ENCODE data around the gene ITPRID2.
"Not testable (repeated sequence)": the region's sequence is repeated elsewhere in the genome, so short reads cannot be mapped to it uniquely, and the experiment has no call there.

Gene ITPRID2

GRCh38 chr2:181949047-181949446 is 57.5 kb downstream of the ITPRID2 start:
- H3K4me1 ChIP-seq (ENCODE audit: control insufficient read depth in 1 of 2, insufficient read depth in 2 of 2, low read length in 2 of 2), result no peaks in the 10 kb centered on the region
- no peak overlapping the region for H3K4me3 ChIP-seq (ENCODE audit: low read depth in 1 of 2, low read length in 2 of 2)
- no peaks in the 10 kb centered on the region for H3K9me3 ChIP-seq (ENCODE audit: control insufficient read depth in 1 of 2, low read length in 2 of 2)
- H3K27me3 ChIP-seq (ENCODE audit: low read depth, low read length), result no peaks in the 10 kb centered on the region
- H3K36me3 ChIP-seq (ENCODE audit: control insufficient read depth in 1 of 2, insufficient read depth in 2 of 2, low read length in 2 of 2), result no peaks in the 10 kb centered on the region
- no peak overlapping the region for H3K27ac ChIP-seq (ENCODE audit: low read length)

- Histone ChIP-seq H3K27me3 (ENCODE audit: low read depth, low read length) (no peaks in the 10 kb centered on the region), H3K4me3 (ENCODE audit: low read depth in 1 of 2, low read length in 2 of 2) (no peak overlapping the region), H3K36me3 (ENCODE audit: control insufficient read depth in 1 of 2, insufficient read depth in 2 of 2, low read length in 2 of 2) (no peaks in the 10 kb centered on the region), H3K27ac (ENCODE audit: low read length) (no peak overlapping the region), H3K4me1 (ENCODE audit: control insufficient read depth in 1 of 2, insufficient read depth in 2 of 2, low read length in 2 of 2) (peaks cover 0 to 7% of the 10 kb centered on the region in 2 donors), H3K9me3 (ENCODE audit: control insufficient read depth in 1 of 2, low read length in 2 of 2) (no peaks in the 10 kb centered on the region)
These were observed 61.1 kb downstream of the ITPRID2 start for GRCh38 chr2:181952404-181953226.

- Histone ChIP-seq H3K4me1 (ENCODE audit: control insufficient read depth in 1 of 2, insufficient read depth in 2 of 2, low read length in 2 of 2) (peaks cover 0 to 7% of the 10 kb centered on the region in 2 donors), H3K27me3 (ENCODE audit: low read depth, low read length) (no peaks in the 10 kb centered on the region), H3K4me3 (ENCODE audit: low read depth in 1 of 2, low read length in 2 of 2) (peak overlapping the region; percentile 38 to 43), H3K27ac (ENCODE audit: low read length) (no peak overlapping the region), H3K9me3 (ENCODE audit: control insufficient read depth in 1 of 2, low read length in 2 of 2) (no peaks in the 10 kb centered on the region), H3K36me3 (ENCODE audit: control insufficient read depth in 1 of 2, insufficient read depth in 2 of 2, low read length in 2 of 2) (no peaks in the 10 kb centered on the region)
These were observed 62.5 kb downstream of the ITPRID2 start for GRCh38 chr2:181953881-181954537.

DNA sequence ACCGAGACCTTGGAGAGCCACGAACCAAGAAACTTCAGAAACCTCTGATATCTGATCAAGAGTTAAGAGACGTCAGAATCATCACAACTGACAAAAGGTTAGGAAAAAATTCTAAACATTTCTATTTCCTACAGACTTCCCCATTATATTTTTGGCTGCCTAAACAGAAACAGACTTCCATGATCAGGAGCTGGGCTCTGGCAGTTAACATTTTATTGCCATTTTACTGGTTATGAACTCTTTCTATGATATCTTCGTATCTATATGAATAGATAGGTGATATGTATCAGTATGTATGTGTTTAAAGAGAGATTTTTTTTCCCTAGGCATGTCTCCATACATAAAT is 63.0 kb downstream of the ITPRID2 start:
- Histone ChIP-seq H3K27me3 (ENCODE audit: low read depth, low read length) (no peaks in the 10 kb centered on the region), H3K4me1 (ENCODE audit: control insufficient read depth in 1 of 2, insufficient read depth in 2 of 2, low read length in 2 of 2) (peaks cover 0 to 7% of the 10 kb centered on the region in 2 donors), H3K36me3 (ENCODE audit: control insufficient read depth in 1 of 2, insufficient read depth in 2 of 2, low read length in 2 of 2) (no peaks in the 10 kb centered on the region), H3K9me3 (ENCODE audit: control insufficient read depth in 1 of 2, low read length in 2 of 2) (no peaks in the 10 kb centered on the region), H3K27ac (ENCODE audit: low read length) (no peak overlapping the region), H3K4me3 (ENCODE audit: low read depth in 1 of 2, low read length in 2 of 2) (peak overlapping the region; percentile 38 to 43)

DNA sequence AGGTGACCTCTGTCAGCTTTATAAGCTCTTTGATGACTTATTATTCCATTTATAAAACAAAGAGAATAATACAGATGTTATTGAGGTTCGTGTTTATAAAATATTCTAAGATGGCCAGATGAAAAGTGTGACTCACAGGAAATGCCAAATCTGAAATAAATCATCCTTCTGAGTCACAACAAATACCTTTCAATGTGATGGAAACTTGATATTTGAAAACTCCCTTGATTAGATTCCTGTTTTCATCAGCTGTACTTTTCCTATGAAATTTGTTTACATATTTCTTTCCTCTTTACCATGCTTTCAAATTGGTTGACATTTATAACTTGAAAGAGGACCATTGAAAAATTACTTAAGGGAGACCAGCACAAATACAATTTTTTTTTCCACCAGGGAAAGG is 63.5 kb downstream of the ITPRID2 start:
- Histone ChIP-seq H3K4me3 (ENCODE audit: low read depth in 1 of 2, low read length in 2 of 2) (no peak overlapping the region), H3K27me3 (ENCODE audit: low read depth, low read length) (no peaks in the 10 kb centered on the region), H3K27ac (ENCODE audit: low read length) (no peak overlapping the region), H3K9me3 (ENCODE audit: control insufficient read depth in 1 of 2, low read length in 2 of 2) (no peaks in the 10 kb centered on the region), H3K4me1 (ENCODE audit: control insufficient read depth in 1 of 2, insufficient read depth in 2 of 2, low read length in 2 of 2) (peaks cover 0 to 7% of the 10 kb centered on the region in 2 donors), H3K36me3 (ENCODE audit: control insufficient read depth in 1 of 2, insufficient read depth in 2 of 2, low read length in 2 of 2) (no peaks in the 10 kb centered on the region)

GRCh38 chr2:181955866-181956265 is 64.3 kb downstream of the ITPRID2 start:
- H3K27ac ChIP-seq (ENCODE audit: low read length); H3K36me3 ChIP-seq (ENCODE audit: control insufficient read depth in 1 of 2, insufficient read depth in 2 of 2, low read length in 2 of 2); H3K27me3 ChIP-seq (ENCODE audit: low read depth, low read length); H3K4me1 ChIP-seq (ENCODE audit: control insufficient read depth in 1 of 2, insufficient read depth in 2 of 2, low read length in 2 of 2); H3K4me3 ChIP-seq (ENCODE audit: low read depth in 1 of 2, low read length in 2 of 2); H3K9me3 ChIP-seq (ENCODE audit: control insufficient read depth in 1 of 2, low read length in 2 of 2): not testable (repeated sequence)

DNA sequence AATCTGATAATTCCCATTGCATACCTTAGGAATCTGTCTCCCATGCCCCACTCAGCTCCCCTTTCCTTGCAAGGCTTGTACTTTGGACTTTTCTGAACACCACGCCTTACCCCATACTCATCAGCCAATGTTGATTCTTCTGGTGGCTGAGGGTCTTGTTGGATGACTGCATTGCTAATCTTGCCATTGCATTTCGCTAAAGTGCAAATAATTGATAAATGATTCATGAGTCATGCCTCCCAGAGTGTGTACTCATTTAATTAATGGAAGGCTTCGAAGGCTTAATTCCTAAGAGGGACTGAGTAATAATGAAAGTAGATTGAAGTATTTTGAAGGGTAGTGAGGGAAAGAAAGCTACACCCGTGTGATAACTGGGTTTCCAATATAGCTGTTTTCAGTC is 66.1 kb downstream of the ITPRID2 start:
- Histone ChIP-seq H3K27ac (ENCODE audit: low read length) (no peak overlapping the region), H3K9me3 (ENCODE audit: control insufficient read depth in 1 of 2, low read length in 2 of 2) (no peaks in the 10 kb centered on the region), H3K27me3 (ENCODE audit: low read depth, low read length) (no peaks in the 10 kb centered on the region), H3K4me1 (ENCODE audit: control insufficient read depth in 1 of 2, insufficient read depth in 2 of 2, low read length in 2 of 2) (peaks cover 0 to 7% of the 10 kb centered on the region in 2 donors), H3K36me3 (ENCODE audit: control insufficient read depth in 1 of 2, insufficient read depth in 2 of 2, low read length in 2 of 2) (no peaks in the 10 kb centered on the region), H3K4me3 (ENCODE audit: low read depth in 1 of 2, low read length in 2 of 2) (no peak overlapping the region)

DNA sequence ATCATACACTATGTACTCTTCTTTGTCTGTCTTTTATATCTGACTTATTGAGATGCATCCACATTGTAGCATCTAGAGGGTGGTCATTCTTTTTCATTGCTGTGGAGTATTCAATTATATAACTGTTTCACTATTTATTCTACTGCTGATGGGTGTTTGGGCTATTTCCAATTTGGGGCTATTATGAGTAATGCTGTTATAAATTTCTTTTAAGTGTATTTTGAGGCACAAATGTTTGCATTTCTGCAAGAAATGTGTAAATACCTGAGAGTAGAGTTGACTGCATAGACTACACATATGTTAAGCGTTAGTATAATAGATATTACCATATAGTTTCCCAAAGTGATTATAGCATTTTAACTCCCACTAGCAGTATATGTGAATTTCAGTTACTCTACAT is 67.2 kb downstream of the ITPRID2 start:
- Histone ChIP-seq H3K27ac (ENCODE audit: low read length) (no peak overlapping the region), H3K4me1 (ENCODE audit: control insufficient read depth in 1 of 2, insufficient read depth in 2 of 2, low read length in 2 of 2) (peaks cover 0 to 7% of the 10 kb centered on the region in 2 donors), H3K27me3 (ENCODE audit: low read depth, low read length) (no peaks in the 10 kb centered on the region), H3K36me3 (ENCODE audit: control insufficient read depth in 1 of 2, insufficient read depth in 2 of 2, low read length in 2 of 2) (no peaks in the 10 kb centered on the region), H3K9me3 (ENCODE audit: control insufficient read depth in 1 of 2, low read length in 2 of 2) (no peaks in the 10 kb centered on the region), H3K4me3 (ENCODE audit: low read depth in 1 of 2, low read length in 2 of 2) (no peak overlapping the region)

DNA sequence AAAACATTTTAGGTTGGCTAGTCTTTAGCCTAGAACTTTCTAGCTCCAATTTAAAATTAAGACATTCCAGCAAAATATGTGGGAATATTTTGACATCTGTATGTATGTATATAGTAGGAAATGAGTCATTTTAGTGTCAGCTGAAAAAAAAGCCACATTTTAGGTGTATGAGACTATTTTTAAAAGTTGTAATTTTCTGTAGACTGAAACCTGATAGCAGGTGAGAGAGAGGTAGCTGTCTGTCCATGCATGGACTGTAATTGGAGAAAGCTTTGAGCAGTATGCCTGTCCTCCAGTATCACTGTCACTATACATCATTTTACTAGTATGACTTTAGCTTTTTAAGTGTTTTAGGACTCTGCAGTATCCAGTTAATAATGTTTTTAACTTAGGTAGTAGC is 68.0 kb downstream of the ITPRID2 start:
- Histone ChIP-seq H3K4me3 (ENCODE audit: low read depth in 1 of 2, low read length in 2 of 2) (no peak overlapping the region), H3K27me3 (ENCODE audit: low read depth, low read length) (no peaks in the 10 kb centered on the region), H3K4me1 (ENCODE audit: control insufficient read depth in 1 of 2, insufficient read depth in 2 of 2, low read length in 2 of 2) (peaks cover 0 to 5% of the 10 kb centered on the region in 2 donors), H3K9me3 (ENCODE audit: control insufficient read depth in 1 of 2, low read length in 2 of 2) (no peaks in the 10 kb centered on the region), H3K27ac (ENCODE audit: low read length) (no peak overlapping the region), H3K36me3 (ENCODE audit: control insufficient read depth in 1 of 2, insufficient read depth in 2 of 2, low read length in 2 of 2) (no peaks in the 10 kb centered on the region)

GRCh38 chr2:181961167-181961566 is 69.6 kb downstream of the ITPRID2 start:
- not testable (repeated sequence) for H3K9me3 ChIP-seq (ENCODE audit: control insufficient read depth in 1 of 2, low read length in 2 of 2); H3K27ac ChIP-seq (ENCODE audit: low read length); H3K4me3 ChIP-seq (ENCODE audit: low read depth in 1 of 2, low read length in 2 of 2); H3K4me1 ChIP-seq (ENCODE audit: control insufficient read depth in 1 of 2, insufficient read depth in 2 of 2, low read length in 2 of 2); H3K36me3 ChIP-seq (ENCODE audit: control insufficient read depth in 1 of 2, insufficient read depth in 2 of 2, low read length in 2 of 2); H3K27me3 ChIP-seq (ENCODE audit: low read depth, low read length)

DNA sequence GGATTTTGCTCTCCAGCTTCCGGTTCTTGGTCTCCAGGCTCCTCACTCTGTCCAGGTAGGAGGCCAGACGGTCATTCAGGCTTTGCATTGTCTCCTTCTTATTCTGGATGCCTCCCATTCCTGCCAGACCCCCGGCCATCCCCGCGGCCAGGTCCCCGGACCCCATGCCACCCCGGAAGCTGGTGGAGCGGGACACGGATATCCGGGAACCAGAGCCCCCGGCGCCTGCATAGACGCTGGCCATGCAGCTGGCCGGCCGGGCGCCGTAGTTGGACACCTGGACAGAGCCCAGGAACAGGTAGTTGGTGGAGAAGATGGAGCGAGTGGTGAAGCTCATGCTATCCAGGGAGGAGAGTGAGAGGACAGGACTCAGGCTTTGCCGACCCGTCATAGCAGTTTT is 70.6 kb downstream of the ITPRID2 start:
- peaks cover 0 to 2% of the 10 kb centered on the region in 2 donors for H3K9me3 ChIP-seq (ENCODE audit: control insufficient read depth in 1 of 2, low read length in 2 of 2)
- no peaks in the 10 kb centered on the region for H3K36me3 ChIP-seq (ENCODE audit: control insufficient read depth in 1 of 2, insufficient read depth in 2 of 2, low read length in 2 of 2)
- H3K27ac ChIP-seq (ENCODE audit: low read length), result no peak overlapping the region
- H3K27me3 ChIP-seq (ENCODE audit: low read depth, low read length), result no peaks in the 10 kb centered on the region
- no peaks in the 10 kb centered on the region for H3K4me1 ChIP-seq (ENCODE audit: control insufficient read depth in 1 of 2, insufficient read depth in 2 of 2, low read length in 2 of 2)
- no peak overlapping the region for H3K4me3 ChIP-seq (ENCODE audit: low read depth in 1 of 2, low read length in 2 of 2)
